ENCODE measurements around the gene PNPLA5. TPM values are rescaled to one million over a fixed set of nuclear protein-coding genes. Genes with fewer than 3 reads are reported as not detected.

PNPLA5 gene
- total and polyA plus RNA-seq, 4 donors, result not detected

- no peak for DNase-seq (ENCODE audit: low spot score)
- H3K36me3 ChIP-seq (ENCODE audit: control insufficient read depth in 4 of 4, insufficient read depth in 3 of 4, low read depth in 1 of 4, low read length in 3 of 4), result no peaks in the 10 kb centered on the region
- H3K9me3 ChIP-seq (ENCODE audit: control insufficient read depth in 4 of 4, low read length in 3 of 4), result no peaks in the 10 kb centered on the region
- peaks cover 0 to 6% (median 2%) of the 10 kb centered on the region in 4 donors for H3K4me1 ChIP-seq (ENCODE audit: control insufficient read depth in 4 of 4, insufficient read depth in 4 of 4, low read length in 3 of 4)
- H3K4me3 ChIP-seq (ENCODE audit: low read depth in 1 of 3, low read length in 3 of 3), result no peak overlapping the region
- WGBS, result 79% methylated on average over 14 of the region's 14 CpGs
- peaks cover 0 to 5% (median 0%) of the 10 kb centered on the region in 4 donors for H3K27me3 ChIP-seq (ENCODE audit: control insufficient read depth in 4 of 4, insufficient read depth in 4 of 4, low read length in 3 of 4)
- H3K27ac ChIP-seq (ENCODE audit: low read depth in 1 of 2, low read length in 2 of 2), result no peak overlapping the region
- TF ChIP-seq CTCF (IDR thresholded peaks at IDR 0.05; ENCODE audit: low read depth, low read length, missing input control) (no peak), GABPA (IDR thresholded peaks at IDR 0.05 in 1 of 2, conservative IDR thresholded peaks at IDR 0.05 in 1 of 2) (no peak), FOXA1 (IDR thresholded peaks at IDR 0.05) (no peak), ZBTB33 (IDR thresholded peaks at IDR 0.05) (no peak), REST (IDR thresholded peaks at IDR 0.05) (no peak), NR2F2 (IDR thresholded peaks at IDR 0.05) (no peak), SP1 (IDR thresholded peaks at IDR 0.05) (no peak), YY1 (IDR thresholded peaks at IDR 0.05) (no peak), TAF1 (conservative IDR thresholded peaks at IDR 0.05) (no peak), HNF4A (conservative IDR thresholded peaks at IDR 0.05) (no peak), FOXA2 (IDR thresholded peaks at IDR 0.05) (no peak), MAX (IDR thresholded peaks at IDR 0.05) (no peak), ATF3 (IDR thresholded peaks at IDR 0.05) (no peak)
- no peak overlapping the region for H3K9ac ChIP-seq (ENCODE audit: low read depth in 1 of 2, low read length in 2 of 2)
Observed at GRCh38 chr22:43879901-43880540, 11.8 kb downstream of the PNPLA5 start.

All from liver (tissue), 9 donors.